Spleen (tissue), 11 donors: ENCODE results near the gene IFNL4. TPM values are rescaled to one million over a fixed set of nuclear protein-coding genes. Genes with fewer than 3 reads are reported as not detected.

Source experiments
- DNase-seq: peaks from one replicate; pipeline ENCODE4 v3.0.0-alpha.2; 2020
- H3K27ac ChIP-seq, 8 donors: fragments of 200-600 bp; sonication (generic) in 7 of 8; 1 replicate in 4 of 8; 2 replicates in 4 of 8; pipeline versions ENCODE4 v1.5.0 to v1.8.0; 2016 to 2021; ENCODE audit warnings: inconsistent platforms in 4 of 8, mild to moderate bottlenecking in 4 of 8, moderate library complexity in 1 of 8
- H3K27me3 ChIP-seq, 7 donors: fragments of 200-600 bp; sonication (generic) in 6 of 7; replicated peaks in 1 of 7; 1 replicate in 4 of 7; 2 replicates in 3 of 7; pipeline versions ENCODE4 v1.5.0 to v1.8.0; 2016 to 2021; ENCODE audit warnings: inconsistent platforms in 3 of 7, mild to moderate bottlenecking in 1 of 7
- H3K36me3 ChIP-seq, 6 donors: fragments of 200-600 bp; sonication (generic) in 5 of 6; 1 replicate in 4 of 6; 2 replicates in 2 of 6; pipeline versions ENCODE4 v1.5.0 to v1.8.0; 2016 to 2021; ENCODE audit warnings: inconsistent platforms in 2 of 6
- H3K4me1 ChIP-seq, 6 donors: fragments of 200-600 bp; sonication (generic) in 5 of 6; 1 replicate in 3 of 6; 2 replicates in 3 of 6; pipeline versions ENCODE4 v1.5.0 to v1.8.0; 2016 to 2021; ENCODE audit warnings: inconsistent platforms in 3 of 6
- H3K4me3 ChIP-seq, 8 donors: fragments of 200-600 bp; sonication (generic) in 7 of 8; 1 replicate in 4 of 8; 2 replicates in 4 of 8; pipeline versions ENCODE4 v1.5.0 to v1.8.0; 2016 to 2021; ENCODE audit warnings: inconsistent platforms in 4 of 8, mild to moderate bottlenecking in 4 of 8, moderate library complexity in 2 of 8
- H3K9me3 ChIP-seq, 8 donors: fragments of 200-600 bp; sonication (generic) in 7 of 8; 1 replicate in 4 of 8; 2 replicates in 4 of 8; pipeline versions ENCODE4 v1.5.0 to v1.8.0; 2016 to 2021; ENCODE audit warnings: inconsistent platforms in 4 of 8
- POLR2A ChIP-seq, 3 donors: fragments of 450-650 bp; IDR thresholded peaks; one replicate each; pipeline ENCODE4 v1.5.1; 2017; ENCODE audit warnings: antibody characterized with exemption in 3 of 3, mild to moderate bottlenecking in 1 of 3
- POLR2AphosphoS5 ChIP-seq, 3 donors: sonication (generic); formaldehyde crosslinking; IDR thresholded peaks; one replicate each; pipeline ENCODE4 v1.5.1; 2017; ENCODE audit warnings: antibody characterized with exemption in 3 of 3
- WGBS, 5 donors: extraction: QIAGEN DNeasy Blood & Tissue Kit in 3 of 5; methylation state at CpG; one replicate each; pipeline versions ENCODE4 v1.1.5 to v1.1.7; 2013 to 2018; 5-methylcytosine and 5-hydroxymethylcytosine counted together
- intact Hi-C: fragments of 100-400 bp; cut with DNase I; formaldehyde crosslinking; loops from one replicate; pipeline ENCODE4 v1.15.0; 2023; ENCODE audit warnings: low total_unique reads
- polyA plus RNA-seq, 3 donors: library from polyadenylated mRNA; stranded (reverse); fragments of 200-250 nt; gene quantifications; one replicate each; pipeline ENCODE4 v1.2.1, GENCODE V29; 2013
- total RNA-seq, 7 donors: library from RNA; depleted of rRNA in 3 of 7; stranded (reverse); fragments of >200 nt in 3 of 7; fragmentation: NEBNext Ultra II Directional in 4 of 7; extraction: Animal tissue kit (Norgen Biotek cat#: 25700) in 4 of 7; gene quantifications; one replicate each; pipeline versions ENCODE4 v1.1.0 to v1.2.1, GENCODE V29; 2016 to 2021
- TF ChIP-seq, protein P1 (sequence below), 11 experiments: fragments of 200-600 bp in 7 of 11; fragments of 450-650 bp in 4 of 11; sonication (generic) in 4 of 11; IDR thresholded peaks in 8 of 11; conservative IDR thresholded peaks in 3 of 11; 1 replicate in 7 of 11; 2 replicates in 4 of 11; pipeline versions ENCODE4 v1.4.0 to v1.8.0; 2016 to 2021; ENCODE audit warnings: antibody characterized with exemption in 11 of 11, inconsistent platforms in 4 of 11, mild to moderate bottlenecking in 1 of 11
- donor health status: healthy with polysubstance abuse.
- donor health status: DM: no; HTN: no; CAD: no; lungs with moderate emphysema.
- donor health status: DM: no; HTN: no; CAD: no.
- donor health status: Bipolar disorder and iron deficiency.
- donor health status: healthy.
- donor health status: DM: no; HTN: no; CAD: no.
- donor health status: DM: yes; HTN: yes; CAD: no.

Gene IFNL4
- total and polyA plus RNA-seq, 10 donors, result not detected

DNA sequence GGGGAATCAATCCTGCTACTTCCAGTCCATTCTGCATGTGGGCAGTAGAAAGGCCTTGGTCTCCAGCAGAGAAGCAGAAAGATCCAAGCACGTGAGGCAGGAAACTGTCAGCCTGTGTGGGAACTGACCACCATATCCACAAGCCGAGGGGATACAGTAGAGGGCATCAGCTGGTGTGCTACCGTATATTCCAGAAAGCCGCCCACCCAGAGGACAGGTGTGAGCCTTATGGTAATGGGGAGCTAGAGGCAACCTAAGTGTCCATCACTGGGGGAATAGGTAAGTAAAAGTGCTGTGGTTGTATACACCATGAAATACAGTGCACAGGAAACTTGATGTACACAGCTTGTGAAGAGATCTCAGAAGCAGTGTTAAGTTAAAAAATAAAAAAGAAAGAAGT, 44.7 kb upstream of the IFNL4 start:
- Histone ChIP-seq H3K9me3 (no peaks in the 10 kb centered on the region), H3K36me3 (no peaks in the 10 kb centered on the region), H3K4me1 (peaks cover 0 to 8% (median 3%) of the 10 kb centered on the region in 6 donors), H3K27me3 (peaks cover 0 to 36% (median 3%) of the 10 kb centered on the region in 7 donors), H3K27ac (no peak overlapping the region), H3K4me3 (no peak overlapping the region)
- peak; percentile 22 for DNase-seq
- intact Hi-C loops, result no loop called here
- TF ChIP-seq POLR2A (IDR thresholded peaks at IDR 0.05), result no peak
- TF ChIP-seq POLR2AphosphoS5 (IDR thresholded peaks at IDR 0.05), result no peak
- TF ChIP-seq, protein P1, sequence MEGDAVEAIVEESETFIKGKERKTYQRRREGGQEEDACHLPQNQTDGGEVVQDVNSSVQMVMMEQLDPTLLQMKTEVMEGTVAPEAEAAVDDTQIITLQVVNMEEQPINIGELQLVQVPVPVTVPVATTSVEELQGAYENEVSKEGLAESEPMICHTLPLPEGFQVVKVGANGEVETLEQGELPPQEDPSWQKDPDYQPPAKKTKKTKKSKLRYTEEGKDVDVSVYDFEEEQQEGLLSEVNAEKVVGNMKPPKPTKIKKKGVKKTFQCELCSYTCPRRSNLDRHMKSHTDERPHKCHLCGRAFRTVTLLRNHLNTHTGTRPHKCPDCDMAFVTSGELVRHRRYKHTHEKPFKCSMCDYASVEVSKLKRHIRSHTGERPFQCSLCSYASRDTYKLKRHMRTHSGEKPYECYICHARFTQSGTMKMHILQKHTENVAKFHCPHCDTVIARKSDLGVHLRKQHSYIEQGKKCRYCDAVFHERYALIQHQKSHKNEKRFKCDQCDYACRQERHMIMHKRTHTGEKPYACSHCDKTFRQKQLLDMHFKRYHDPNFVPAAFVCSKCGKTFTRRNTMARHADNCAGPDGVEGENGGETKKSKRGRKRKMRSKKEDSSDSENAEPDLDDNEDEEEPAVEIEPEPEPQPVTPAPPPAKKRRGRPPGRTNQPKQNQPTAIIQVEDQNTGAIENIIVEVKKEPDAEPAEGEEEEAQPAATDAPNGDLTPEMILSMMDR (IDR thresholded peaks at IDR 0.05 in 8 of 11, conservative IDR thresholded peaks at IDR 0.05 in 3 of 11), result no peak
- WGBS, 5 donors, result 61 to 70% (median 65%) methylated on average over 4 of the region's 4 CpGs

DNA sequence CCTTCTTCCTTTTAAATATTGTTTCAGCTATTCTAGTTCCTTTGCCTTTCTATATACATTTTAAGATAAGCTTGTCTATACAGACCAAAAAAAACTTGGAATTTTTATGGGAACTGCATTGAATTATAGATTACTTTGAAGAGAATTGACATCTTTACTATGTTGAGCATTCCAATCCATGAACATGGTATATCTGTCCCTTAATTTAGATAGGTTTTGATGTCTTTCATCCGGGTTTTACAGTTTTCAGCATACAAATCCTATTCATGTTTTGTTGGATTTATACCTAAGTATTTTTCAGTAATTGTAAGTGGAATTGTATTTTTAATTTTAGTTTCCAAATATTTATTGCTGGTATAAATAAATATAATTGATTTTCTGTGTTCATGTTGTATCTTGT, 35.4 kb upstream of the IFNL4 start:
- TF ChIP-seq POLR2AphosphoS5 (IDR thresholded peaks at IDR 0.05), result no peak
- TF ChIP-seq, protein P1 (IDR thresholded peaks at IDR 0.05 in 8 of 11, conservative IDR thresholded peaks at IDR 0.05 in 3 of 11), result no peak
- TF ChIP-seq POLR2A (IDR thresholded peaks at IDR 0.05), result no peak
- intact Hi-C loops, result no loop called here
- Histone ChIP-seq H3K27me3 (no peaks in the 10 kb centered on the region), H3K4me3 (no peak overlapping the region), H3K27ac (no peak overlapping the region), H3K9me3 (peaks cover 0 to 44% (median 33%) of the 10 kb centered on the region in 8 donors), H3K4me1 (no peaks in the 10 kb centered on the region), H3K36me3 (no peaks in the 10 kb centered on the region)
- 90 to 100% (median 93%) methylated on average over 1 of the region's 1 CpG for WGBS, 5 donors
- DNase-seq, result no peak

DNA sequence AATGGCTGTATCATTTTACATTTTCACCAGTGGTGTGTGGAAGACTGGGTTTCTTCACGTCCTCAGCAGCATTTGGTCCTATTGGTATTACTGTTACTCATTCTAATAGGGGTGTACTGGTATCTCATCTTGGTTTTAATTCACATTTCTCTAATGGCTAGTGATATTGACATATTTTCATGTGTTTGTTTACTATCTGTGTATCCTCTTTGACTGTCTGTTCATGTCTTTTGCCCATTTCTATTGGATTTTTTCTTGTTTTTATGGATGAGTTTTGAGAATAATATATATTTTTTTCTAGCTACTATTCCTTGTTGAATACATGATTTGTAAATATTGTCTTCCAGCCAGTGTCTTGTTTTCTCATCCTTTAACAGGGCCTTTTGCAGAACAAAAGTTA, 33.4 kb upstream of the IFNL4 start:
- no peak overlapping the region for H3K4me3 ChIP-seq
- H3K36me3 ChIP-seq, result no peaks in the 10 kb centered on the region
- no peak for DNase-seq
- 32 to 83% (median 65%) methylated on average over 1 of the region's 1 CpG for WGBS, 5 donors
- H3K9me3 ChIP-seq, result peaks cover 0 to 44% (median 33%) of the 10 kb centered on the region in 8 donors
- TF ChIP-seq POLR2AphosphoS5 (IDR thresholded peaks at IDR 0.05) (no peak), POLR2A (IDR thresholded peaks at IDR 0.05) (no peak)
- TF ChIP-seq, protein P1 (IDR thresholded peaks at IDR 0.05 in 8 of 11, conservative IDR thresholded peaks at IDR 0.05 in 3 of 11), result no peak
- H3K4me1 ChIP-seq, result no peaks in the 10 kb centered on the region
- intact Hi-C loops, result no loop called here
- H3K27me3 ChIP-seq, result no peaks in the 10 kb centered on the region
- no peak overlapping the region for H3K27ac ChIP-seq

DNA sequence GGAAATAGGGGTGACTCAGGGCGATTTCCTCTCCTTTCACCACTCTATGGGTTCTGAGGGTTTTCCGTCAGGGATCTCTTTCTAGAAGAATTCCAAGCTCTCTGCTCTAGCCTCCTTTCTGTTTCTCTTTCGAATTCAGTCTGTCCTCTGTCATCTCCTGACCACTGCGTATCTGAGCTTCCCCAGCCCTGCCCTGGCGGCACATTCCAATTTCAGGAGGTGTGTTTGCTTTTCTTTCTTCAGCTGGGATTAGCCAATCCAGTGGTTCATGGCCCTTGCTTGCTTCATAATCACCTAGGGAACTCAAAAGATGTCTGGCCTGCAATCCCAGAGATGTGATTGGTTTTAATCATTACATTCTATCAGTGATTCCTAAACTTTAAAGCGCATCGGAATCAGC, 28.9 kb upstream of the IFNL4 start:
- H3K9me3 ChIP-seq, result peaks cover 0 to 19% (median 13%) of the 10 kb centered on the region in 8 donors
- no peak overlapping the region for H3K27ac ChIP-seq
- no peak overlapping the region for H3K4me3 ChIP-seq
- DNase-seq, result no peak
- H3K27me3 ChIP-seq, result no peaks in the 10 kb centered on the region
- intact Hi-C loops, result no loop called here
- no peaks in the 10 kb centered on the region for H3K36me3 ChIP-seq
- TF ChIP-seq POLR2A (IDR thresholded peaks at IDR 0.05) (no peak), POLR2AphosphoS5 (IDR thresholded peaks at IDR 0.05) (no peak)
- TF ChIP-seq, protein P1 (IDR thresholded peaks at IDR 0.05 in 8 of 11, conservative IDR thresholded peaks at IDR 0.05 in 3 of 11), result no peak
- H3K4me1 ChIP-seq, result no peaks in the 10 kb centered on the region
- 79 to 84% (median 81%) methylated on average over 7 of the region's 7 CpGs for WGBS, 5 donors
